ENCODE measurements around the gene DARS1. TPM values are rescaled to one million over a fixed set of nuclear protein-coding genes. Genes with fewer than 3 reads are reported as not detected.

DARS1 gene
- total and polyA plus RNA-seq, 7 donors, result 54.2 to 89.7 (median 73.5) TPM

DNA sequence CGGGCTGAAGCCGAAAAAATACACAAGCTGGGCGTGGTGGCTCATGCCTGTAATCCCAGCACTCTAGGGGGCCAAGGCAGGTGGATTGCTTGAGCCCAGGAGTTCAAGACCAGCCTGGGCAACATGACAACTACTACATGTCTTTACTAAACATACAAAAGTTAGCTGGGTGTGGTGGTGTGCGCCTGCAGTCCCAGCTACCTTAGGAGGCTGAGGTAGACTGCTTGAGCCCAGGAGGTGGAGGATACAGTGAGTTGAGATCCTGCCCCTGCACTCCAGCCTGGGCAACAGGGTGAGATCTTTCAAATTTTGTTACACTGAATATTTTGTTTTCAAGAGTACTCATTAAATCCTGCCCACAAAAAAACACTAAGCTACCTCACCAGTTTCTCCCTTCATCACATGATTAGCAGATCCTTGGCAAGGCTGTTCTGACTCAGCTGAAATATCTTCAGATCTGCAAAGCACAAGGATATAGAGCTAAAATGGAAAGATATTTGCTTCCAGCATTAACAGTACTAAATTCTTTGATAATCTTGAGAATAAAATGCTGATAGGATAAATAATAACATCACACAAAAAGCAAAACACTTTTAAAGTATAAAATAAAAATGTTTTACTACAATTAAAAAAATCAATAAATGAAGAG is 81.0 kb downstream of the DARS1 start:
- H3K27me3 ChIP-seq (ENCODE audit: insufficient read depth in 3 of 3, low read length in 2 of 3), result no peaks in the 10 kb centered on the region
- no peak overlapping the region for H3K27ac ChIP-seq
- H3K9me3 ChIP-seq, result no peaks in the 10 kb centered on the region
- no peak overlapping the region for H3K4me3 ChIP-seq
- TF ChIP-seq, protein P1, sequence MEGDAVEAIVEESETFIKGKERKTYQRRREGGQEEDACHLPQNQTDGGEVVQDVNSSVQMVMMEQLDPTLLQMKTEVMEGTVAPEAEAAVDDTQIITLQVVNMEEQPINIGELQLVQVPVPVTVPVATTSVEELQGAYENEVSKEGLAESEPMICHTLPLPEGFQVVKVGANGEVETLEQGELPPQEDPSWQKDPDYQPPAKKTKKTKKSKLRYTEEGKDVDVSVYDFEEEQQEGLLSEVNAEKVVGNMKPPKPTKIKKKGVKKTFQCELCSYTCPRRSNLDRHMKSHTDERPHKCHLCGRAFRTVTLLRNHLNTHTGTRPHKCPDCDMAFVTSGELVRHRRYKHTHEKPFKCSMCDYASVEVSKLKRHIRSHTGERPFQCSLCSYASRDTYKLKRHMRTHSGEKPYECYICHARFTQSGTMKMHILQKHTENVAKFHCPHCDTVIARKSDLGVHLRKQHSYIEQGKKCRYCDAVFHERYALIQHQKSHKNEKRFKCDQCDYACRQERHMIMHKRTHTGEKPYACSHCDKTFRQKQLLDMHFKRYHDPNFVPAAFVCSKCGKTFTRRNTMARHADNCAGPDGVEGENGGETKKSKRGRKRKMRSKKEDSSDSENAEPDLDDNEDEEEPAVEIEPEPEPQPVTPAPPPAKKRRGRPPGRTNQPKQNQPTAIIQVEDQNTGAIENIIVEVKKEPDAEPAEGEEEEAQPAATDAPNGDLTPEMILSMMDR (IDR thresholded peaks at IDR 0.05), result no peak
- intact Hi-C loops (cut with DNase I), result no loop called here
- ATAC-seq, result no peak
- no peaks in the 10 kb centered on the region for H3K4me1 ChIP-seq
- peaks cover 0 to 83% of the 10 kb centered on the region in 2 donors for H3K36me3 ChIP-seq (ENCODE audit: insufficient read depth in 1 of 2, low read depth in 1 of 2)
- 88 to 96% (median 94%) methylated on average over 4 of the region's 4 CpGs for WGBS, 3 donors
- DNase-seq, result no peak

GRCh38 chr2:135903650-135904049 is 81.8 kb downstream of the DARS1 start:
- peaks cover 0 to 77% of the 10 kb centered on the region in 2 donors for H3K36me3 ChIP-seq (ENCODE audit: insufficient read depth in 1 of 2, low read depth in 1 of 2)
- no peak for ATAC-seq
- 76 to 79% (median 79%) methylated on average over 3 of the region's 3 CpGs for WGBS, 3 donors

DNA sequence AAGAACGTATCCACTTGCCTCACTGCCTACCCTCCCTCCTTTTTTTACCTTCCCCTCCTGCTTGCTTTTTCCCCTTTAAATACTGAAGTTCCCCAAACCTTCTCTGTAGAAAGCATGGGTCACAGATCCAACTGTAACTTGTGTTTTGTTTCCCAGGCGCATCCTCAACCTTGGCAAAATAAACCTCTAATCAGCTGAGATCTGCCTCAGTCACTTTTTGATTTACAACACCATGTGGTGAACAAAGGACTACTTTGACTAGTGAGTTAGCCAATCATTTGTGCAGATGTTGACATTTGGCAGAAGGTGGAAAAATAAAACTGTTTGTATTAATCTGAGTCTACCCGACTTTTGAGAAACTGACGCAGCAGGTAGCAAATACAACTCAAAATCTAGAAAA is 85.9 kb downstream of the DARS1 start:
- DNase-seq (no peak), ATAC-seq (no peak)
- H3K27me3 ChIP-seq (ENCODE audit: insufficient read depth in 3 of 3, low read length in 2 of 3), result no peaks in the 10 kb centered on the region
- no peak overlapping the region for H3K27ac ChIP-seq
- WGBS, 3 donors, result 64 to 75% (median 65%) methylated on average over 4 of the region's 4 CpGs
- no peak overlapping the region for H3K4me3 ChIP-seq
- no peaks in the 10 kb centered on the region for H3K9me3 ChIP-seq
- TF ChIP-seq, protein P1 (IDR thresholded peaks at IDR 0.05), result no peak
- H3K36me3 ChIP-seq (ENCODE audit: insufficient read depth in 1 of 2, low read depth in 1 of 2), result peaks cover 0 to 36% of the 10 kb centered on the region in 2 donors
- intact Hi-C loops (cut with DNase I), result no loop called here
- no peaks in the 10 kb centered on the region for H3K4me1 ChIP-seq

More at GRCh38 chr2:135903650-135904049, 81.8 kb downstream of the DARS1 start:
- H3K27ac ChIP-seq, result no peak overlapping the region
- no peaks in the 10 kb centered on the region for H3K9me3 ChIP-seq
- H3K4me3 ChIP-seq, result no peak overlapping the region
- intact Hi-C loops (cut with DNase I), result no loop called here
- TF ChIP-seq, protein P1 (IDR thresholded peaks at IDR 0.05), result no peak
- H3K27me3 ChIP-seq (ENCODE audit: insufficient read depth in 3 of 3, low read length in 2 of 3), result no peaks in the 10 kb centered on the region
- DNase-seq, result no peak
- no peaks in the 10 kb centered on the region for H3K4me1 ChIP-seq

- ATAC-seq, result no peak
These were observed 87.1 kb downstream of the DARS1 start for GRCh38 chr2:135898234-135898786.

More at GRCh38 chr2:135898234-135898786, 87.1 kb downstream of the DARS1 start:
- intact Hi-C loops (cut with DNase I), result no loop called here
- TF ChIP-seq, protein P1 (IDR thresholded peaks at IDR 0.05), result no peak
- Histone ChIP-seq H3K27ac (no peak overlapping the region), H3K36me3 (ENCODE audit: insufficient read depth in 1 of 2, low read depth in 1 of 2) (peaks cover 0 to 24% of the 10 kb centered on the region in 2 donors), H3K4me1 (no peaks in the 10 kb centered on the region), H3K9me3 (no peaks in the 10 kb centered on the region), H3K27me3 (ENCODE audit: insufficient read depth in 3 of 3, low read length in 2 of 3) (no peaks in the 10 kb centered on the region), H3K4me3 (no peak overlapping the region)
- no peak for DNase-seq
- WGBS, 3 donors, result 91 to 94% (median 93%) methylated on average over 3 of the region's 3 CpGs
